ENCODE measurements around the gene SLAMF1.

- TF ChIP-seq CTCF (IDR thresholded peaks at IDR 0.05) (no peak), POLR2A (IDR thresholded peaks at IDR 0.05) (no peak), POLR2AphosphoS5 (IDR thresholded peaks at IDR 0.05; ENCODE audit: insufficient read depth in 1 of 2, low read depth in 1 of 2) (no peak)
These were observed 68.2 kb downstream of the SLAMF1 start for GRCh38 chr1:160578525-160579191.

Data from vagina (tissue), 2 donors.